HG03469 (cell line): ENCODE measurements around the gene CD19.
"Not testable (repeated sequence)": the region's sequence is repeated elsewhere in the genome, so short reads cannot be mapped to it uniquely, and the experiment has no call there.

Source experiments
- ATAC-seq: cut with Tn5 transposase; IDR thresholded peaks from one replicate; pipeline ENCODE4 v1.9.1; 2021; ENCODE audit warnings: mild to moderate bottlenecking, moderate library complexity, moderate number of reproducible peaks; ENCODE audit not compliant: unreplicated experiment

Gene CD19

GRCh38 chr16:28980330-28980729, 48.6 kb downstream of the CD19 start:
- ATAC-seq: not testable (repeated sequence)

GRCh38 chr16:28980929-28981328, 49.2 kb downstream of the CD19 start:
- ATAC-seq: no peak

GRCh38 chr16:28981517-28981916, 49.7 kb downstream of the CD19 start:
- ATAC-seq: no peak

- ATAC-seq: no peak
Observed at GRCh38 chr16:28982418-28982817, 50.6 kb downstream of the CD19 start.

- no peak for ATAC-seq
Observed at GRCh38 chr16:28982949-28983348, 51.2 kb downstream of the CD19 start.

- no peak for ATAC-seq
Observed at GRCh38 chr16:28983644-28984043, 51.9 kb downstream of the CD19 start.

GRCh38 chr16:28984091-28984490, 52.3 kb downstream of the CD19 start:
- ATAC-seq: no peak

GRCh38 chr16:28984619-28985135, 52.9 kb downstream of the CD19 start, which contains the start of gene LAT:
LAT (plus strand) TSS chr16:28985052; CDS start chr16:28985418, 366 bp downstream.
- ATAC-seq: no peak

GRCh38 chr16:28985211-28986041, 53.7 kb downstream of the CD19 start:
- no peak for ATAC-seq

- ATAC-seq: no peak
Observed at GRCh38 chr16:28986046-28986445, 54.3 kb downstream of the CD19 start.

GRCh38 chr16:28986492-28986891, 54.7 kb downstream of the CD19 start:
- ATAC-seq: no peak

GRCh38 chr16:28987170-28987853, 55.5 kb downstream of the CD19 start:
- ATAC-seq: no peak
